Activated CD4-positive, alpha-beta T cell treated with anti-CD3 and anti-CD28 coated beads, Interleukin-2, amount 50 U/mL, for 4 hours (primary cell): Measurements from ENCODE around the gene PIEZO2.
A peak's percentile ranks its signal among the peaks of the same experiment; 100 is the strongest.

Experiments used
- DNase-seq, 2 experiments: peaks; one replicate each; pipeline ENCODE4 v3.0.0-alpha.2; 2020

Gene PIEZO2

DNA sequence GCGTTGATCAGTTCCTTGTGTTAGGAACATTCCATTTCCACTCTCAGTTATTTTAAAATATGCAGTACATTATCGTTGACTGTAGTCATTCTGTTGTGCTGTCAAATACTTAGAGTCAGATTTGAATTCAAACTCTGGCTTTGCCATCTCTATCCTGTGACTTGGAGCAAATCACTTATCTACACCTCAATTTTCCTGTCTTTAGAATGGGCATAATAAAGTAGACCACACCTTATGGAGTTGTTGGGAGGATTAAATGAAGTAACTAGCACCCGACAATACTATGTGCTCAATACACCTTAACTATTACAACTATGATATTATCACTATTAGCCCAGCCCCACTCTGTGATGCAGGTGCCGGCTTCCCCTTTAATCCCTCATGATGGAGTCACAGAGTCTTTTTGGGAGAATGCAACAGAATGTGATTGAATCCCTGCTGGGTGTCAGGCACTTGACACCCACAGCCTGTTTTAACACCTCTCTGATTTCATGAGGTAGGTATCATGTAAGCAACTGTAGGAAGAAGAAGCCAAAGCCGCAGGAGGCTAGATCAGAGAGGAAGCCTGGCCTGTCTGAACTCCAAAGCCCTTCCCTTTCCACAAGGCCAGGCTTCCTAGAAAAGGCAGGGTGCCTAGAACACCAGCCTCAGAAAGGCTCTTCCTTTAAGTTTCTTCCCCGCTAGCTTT, 315.1 kb downstream of the PIEZO2 start:
- no peak for DNase-seq

DNA sequence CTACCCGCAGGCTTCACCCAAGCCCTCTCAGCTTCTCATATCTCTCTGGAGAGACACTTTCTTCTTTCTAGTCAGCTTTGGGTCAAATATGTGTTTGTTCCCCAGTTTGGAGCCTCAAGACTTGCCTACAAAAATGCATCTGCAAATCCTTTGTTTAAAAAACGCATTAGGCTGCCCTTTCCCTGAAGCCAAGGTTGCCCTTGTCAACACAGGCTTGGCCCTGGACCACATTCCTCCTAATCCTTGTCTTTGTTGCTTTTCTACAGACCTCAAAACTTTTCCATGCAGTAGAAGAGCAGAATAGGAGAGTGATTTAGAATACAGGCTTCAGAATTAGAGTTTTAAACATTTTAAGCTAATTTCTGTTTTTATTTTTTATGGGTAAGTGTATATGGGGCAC, 315.7 kb downstream of the PIEZO2 start:
- DNase-seq: no peak

DNA sequence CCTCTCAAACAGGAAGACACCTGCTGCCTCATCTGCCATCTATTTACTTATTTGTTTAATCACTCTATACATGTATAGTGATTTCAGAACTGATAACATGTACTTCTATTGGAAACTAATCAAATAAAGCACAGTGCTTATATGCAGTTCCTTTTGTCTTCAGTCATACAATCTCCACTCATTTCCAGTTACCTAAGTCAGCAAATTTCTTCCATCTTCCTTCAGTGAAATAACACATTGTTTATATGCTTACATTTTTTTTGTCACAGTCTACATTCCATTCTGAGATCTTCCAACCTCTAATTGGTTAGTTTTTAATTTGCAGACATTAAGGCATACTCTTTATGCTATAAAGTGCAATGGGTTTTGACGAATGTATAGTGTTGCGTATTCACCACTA, 323.0 kb downstream of the PIEZO2 start:
- DNase-seq: no peak

DNA sequence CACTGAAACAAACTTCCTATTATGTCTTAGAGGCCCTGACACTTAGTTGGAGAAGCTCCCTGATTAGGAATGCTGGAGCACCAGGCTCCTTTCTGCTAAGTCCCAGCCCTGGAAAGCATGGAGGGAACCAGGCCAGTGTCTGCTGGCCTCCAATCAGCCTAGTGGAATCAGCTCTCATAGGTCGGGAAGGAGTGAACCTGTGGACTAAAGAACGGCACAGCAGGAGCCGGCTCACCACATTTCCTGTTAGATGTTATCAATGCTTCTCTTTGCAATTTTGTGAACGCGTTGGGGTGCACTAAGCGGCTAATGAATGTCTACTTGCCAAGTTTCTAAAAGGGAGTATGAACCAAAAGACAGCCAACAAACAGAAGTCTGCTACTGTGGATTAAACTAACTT, 326.9 kb downstream of the PIEZO2 start:
- DNase-seq: no peak

DNA sequence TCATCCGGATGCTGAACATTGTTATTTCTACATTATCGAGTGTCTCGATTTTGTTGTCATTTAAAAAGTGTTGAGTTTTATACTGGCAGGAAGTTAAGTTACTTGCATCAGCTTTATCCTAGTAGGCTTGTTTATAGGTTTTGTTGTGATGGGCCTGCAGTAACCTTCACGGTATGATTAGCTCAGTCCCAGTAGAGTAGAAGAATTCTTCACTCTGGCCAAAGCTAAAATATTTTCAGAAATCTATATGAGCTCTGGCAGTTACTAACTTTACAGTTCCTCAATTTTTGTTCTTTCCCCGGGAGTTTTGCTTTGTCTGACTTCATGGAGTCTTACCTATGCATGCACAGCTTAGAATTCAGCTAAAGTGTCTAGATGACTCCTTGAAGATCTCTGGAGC, 328.7 kb downstream of the PIEZO2 start:
- DNase-seq: no peak

DNA sequence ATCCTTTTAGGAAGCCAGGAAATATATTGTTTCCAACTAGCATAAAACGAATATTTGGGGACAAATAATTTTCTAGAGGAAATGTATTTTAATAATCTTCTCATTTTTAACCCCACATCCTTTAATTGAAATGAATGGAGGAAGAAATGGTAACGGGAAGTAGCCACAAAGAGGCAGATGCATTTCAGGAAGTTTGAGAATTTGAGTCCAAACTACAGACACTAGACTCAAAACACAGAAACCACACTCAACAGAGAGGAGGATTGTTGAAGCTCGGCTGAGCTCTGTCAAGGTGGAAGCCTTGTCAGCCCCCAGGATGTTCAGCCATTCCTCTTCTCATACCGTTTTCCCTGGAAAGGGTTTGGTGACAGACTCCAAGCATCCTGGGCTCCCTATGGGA, 335.0 kb downstream of the PIEZO2 start:
- no peak for DNase-seq

DNA sequence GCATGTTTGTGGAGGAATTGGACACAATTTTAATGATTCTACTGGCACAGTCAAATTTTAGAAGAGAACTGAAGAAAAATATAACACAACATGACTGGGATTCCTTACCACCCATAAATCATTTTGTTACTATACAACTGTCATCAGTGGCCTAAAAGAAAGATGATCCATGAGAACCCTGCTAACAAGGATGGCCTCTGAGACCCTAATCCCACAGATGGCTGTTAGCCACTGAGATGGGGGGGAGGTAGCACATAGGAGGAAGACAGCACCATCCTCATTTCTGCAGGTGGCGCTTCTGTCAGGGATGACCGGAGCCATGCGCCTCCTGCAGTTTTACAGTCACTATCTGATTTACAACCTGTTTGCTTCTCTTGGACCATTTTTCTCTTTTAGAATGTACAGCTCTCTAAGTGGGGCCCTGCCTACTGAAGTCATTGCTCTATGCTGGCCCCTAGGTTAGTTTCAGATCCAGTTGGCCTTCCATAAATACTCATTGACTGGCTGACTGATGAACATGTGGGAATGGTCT, 343.7 kb downstream of the PIEZO2 start:
- no peak for DNase-seq

DNA sequence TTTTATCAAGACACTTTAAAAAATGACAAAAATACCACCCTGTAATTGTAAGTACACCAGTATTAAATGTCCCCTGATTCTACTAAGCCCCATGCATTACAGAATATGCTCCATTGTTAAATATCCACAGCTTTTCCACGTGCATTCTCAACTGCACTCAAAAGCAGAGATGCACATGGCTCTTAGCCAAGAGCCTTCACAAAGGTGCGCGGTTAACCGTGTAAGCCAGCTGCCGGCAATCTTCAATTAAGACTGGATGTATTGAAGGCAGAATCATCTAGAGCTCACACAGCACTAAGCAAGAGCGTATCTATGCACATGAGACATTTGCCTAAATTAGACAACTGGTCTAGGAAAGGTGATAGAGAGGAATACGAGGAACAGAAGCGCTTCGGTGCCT, 345.2 kb downstream of the PIEZO2 start:
- DNase-seq: no peak

DNA sequence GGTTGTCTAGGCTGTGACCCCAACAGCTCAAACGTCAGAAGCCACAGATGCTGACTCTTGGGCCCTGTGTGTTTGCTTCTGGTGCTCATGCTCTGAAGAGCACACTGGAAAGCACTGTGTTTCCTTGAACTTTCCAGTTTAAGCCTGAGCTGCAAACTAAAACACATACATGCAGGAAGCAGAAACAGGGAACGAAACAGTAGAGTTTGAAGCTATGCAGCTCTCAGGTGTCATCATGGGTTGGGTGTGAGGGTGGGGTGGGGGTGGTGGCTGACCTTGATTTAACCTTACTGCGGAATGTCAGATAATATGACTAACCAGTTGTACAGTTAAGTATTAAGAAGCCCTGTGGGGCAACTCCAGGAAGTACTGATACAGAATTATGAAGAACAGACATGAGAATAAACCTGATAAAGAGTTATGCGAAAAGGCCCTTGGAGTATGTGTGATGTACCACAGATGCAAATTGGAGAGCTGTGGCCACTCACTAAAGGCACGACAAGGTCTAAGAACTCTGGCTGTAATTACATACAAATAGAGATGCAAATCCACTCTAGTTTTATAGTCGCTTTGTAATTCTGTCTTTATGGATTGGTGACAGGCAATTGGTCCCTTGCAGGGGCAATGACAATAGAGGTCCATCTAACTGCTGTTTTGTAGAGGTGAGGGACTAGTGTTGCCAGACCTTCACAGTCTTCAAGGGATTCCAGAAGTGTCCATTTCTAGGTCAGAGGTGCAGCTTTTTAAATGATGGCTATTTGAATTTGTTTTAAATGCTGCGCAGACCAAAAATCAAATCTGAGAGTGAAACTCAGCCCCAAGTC, 350.4 kb downstream of the PIEZO2 start:
- DNase-seq: no peak

DNA sequence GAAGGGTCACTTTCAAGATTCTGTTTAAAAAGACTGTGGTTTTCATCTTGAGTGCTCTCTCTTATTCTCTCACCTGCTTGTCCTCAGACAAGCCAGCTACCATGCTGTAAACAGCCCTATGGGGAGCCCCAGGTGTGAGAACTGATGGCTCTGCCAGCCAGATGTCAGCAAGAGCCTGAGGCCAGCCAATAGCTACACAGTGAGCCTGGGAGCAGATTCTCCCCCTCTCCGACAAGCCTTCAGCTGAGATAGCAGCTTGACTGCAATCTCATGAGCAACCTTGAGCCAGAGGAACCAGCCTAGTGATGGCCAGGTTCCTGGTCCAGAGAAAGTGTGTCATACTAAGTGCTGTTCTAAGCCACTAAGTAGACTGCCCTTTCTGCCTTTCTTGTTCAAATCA, 351.5 kb downstream of the PIEZO2 start:
- DNase-seq: no peak

DNA sequence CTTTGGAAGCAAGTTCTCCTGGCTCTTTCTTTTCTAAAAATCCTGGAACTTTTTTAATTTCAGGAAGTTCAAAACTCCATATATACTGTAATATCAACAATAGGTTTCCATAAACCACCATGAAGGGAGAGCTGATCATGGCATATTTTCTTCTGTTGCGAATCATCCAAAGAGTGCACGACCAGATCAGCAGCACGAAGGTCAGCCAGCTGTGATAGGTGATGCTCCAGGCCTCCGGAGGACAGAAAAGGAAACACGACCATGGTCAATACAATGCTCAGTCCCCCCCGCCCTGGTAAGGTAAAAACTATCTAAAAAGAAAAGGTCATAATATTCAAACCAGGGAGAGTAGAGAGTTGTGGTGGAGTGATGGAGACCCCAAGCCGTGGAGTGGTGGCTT, 354.6 kb downstream of the PIEZO2 start:
- DNase-seq: no peak

DNA sequence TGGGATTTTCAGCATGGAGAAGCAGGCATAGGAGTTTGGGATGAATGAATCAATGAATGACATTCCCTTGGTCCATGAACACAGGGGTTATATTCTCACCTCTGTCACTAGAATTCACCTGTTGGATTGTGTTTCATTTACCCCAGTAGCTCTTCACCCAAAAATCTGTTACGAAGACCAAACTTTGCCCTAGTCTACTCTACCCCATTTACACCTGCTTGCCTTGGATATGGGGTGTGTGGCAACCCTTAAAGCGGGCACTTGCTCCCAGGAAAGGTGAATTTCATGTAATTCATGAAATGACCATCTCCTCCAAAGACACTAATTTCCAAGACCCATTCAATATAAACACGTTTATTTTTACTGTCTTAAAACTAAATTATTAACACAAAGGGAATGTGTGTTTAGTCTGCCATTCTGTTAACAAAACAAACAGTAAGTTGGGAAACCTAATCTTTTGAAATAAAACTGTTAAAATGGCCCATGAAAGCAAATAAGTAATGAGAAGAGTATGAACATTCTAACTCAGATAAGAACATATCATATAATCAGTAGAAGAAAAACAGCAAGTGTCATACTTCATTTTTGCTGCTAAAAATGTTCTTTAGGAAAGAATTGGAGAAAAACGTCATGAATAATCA, 355.5 kb downstream of the PIEZO2 start:
- DNase-seq: no peak

DNA sequence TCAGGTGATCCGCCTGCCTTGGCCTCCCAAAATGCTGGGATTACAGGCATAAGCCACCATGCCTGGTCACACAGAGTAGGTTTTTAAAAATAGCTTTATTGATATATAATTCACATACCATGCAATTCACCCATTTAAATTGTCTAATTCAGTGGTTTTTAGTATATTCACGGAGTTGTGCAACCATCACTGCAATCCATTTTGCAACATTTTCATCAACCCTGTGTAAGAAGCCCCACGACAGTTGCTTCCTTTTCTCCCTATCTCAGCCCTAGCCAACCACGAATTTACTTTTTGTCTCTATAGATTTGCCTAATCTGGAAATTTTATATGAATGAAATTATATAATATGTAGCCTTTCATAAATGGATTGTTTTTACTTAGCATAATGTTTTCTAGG, 357.2 kb downstream of the PIEZO2 start:
- DNase-seq: no peak

DNA sequence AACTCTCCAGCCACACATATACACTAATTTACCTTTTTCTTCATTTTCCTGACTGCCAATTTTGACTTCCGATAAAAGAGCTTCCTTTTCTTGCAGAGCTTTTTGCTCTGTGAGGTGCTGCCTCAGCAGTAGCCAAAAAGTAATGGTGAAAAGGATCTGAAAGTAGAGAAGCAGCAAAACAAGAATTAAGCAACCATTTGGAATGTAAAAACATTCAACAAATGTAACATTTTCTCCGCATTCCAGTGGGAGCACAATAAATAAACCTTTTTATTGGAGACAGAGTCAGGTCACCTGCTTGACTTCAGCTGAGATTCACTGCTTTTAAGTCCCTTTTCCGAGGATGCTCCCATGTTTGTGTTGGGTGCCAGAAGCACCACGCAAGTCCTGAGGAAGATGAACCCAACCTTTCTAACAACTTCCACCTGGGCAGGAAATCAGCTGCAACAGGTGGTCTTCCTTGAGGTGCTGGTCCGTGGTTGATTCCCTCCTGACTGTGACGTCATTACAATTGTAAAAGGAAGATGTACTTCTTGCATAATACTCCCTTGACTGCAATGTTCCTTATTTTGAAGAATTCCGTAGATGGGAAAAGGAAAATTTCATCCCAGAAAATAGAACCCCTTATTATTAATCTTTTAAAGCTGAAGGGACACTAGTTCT, 358.1 kb downstream of the PIEZO2 start:
- DNase-seq: no peak

DNA sequence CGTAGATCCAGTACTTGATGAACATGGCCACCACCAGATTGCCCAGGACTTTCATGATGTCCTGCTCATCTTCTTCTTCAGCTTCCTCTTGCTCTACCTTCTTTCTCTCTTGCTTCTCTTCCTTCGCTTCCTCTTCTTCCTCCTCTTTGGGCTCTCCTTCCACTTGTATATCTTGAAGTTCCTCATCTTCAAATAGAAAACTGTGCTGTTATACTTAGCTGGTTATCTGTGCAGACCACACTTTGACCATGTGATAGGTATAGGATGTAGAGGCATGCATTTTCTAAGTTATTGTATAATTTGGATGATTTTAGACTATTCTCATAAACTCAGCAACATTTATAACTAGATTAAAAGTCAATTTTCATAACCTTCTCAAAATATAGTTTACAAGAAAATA, 360.2 kb downstream of the PIEZO2 start:
- no peak for DNase-seq

DNA sequence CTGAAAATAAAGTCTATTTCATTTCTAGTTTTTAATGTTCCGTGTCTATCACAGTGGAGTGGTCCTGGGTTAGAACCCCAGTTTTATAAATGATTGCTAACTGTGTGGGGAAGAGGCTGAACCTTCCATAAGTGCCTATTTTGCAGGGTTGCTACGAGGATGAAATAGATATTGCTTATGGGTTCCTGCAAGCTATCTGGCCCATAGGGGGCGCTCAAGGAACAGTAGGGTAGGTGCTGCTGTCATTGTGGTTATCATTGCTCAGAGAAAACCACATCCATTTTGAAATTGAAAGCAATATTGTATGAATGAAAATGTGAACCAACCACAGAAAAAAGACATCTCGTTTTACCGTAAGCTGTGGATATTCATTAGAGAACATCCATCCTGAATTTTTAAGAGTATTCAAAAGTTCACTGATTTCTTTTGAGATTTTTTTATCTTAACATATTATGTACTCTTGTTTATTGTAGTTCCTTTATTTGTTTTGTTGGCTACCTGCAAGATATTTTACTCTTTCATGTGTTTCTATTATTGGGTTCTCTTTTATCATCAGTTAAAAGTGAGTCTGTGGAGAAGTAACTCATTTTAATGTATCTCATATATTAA, 362.0 kb downstream of the PIEZO2 start:
- DNase-seq: peak; percentile 74 to 78

DNA sequence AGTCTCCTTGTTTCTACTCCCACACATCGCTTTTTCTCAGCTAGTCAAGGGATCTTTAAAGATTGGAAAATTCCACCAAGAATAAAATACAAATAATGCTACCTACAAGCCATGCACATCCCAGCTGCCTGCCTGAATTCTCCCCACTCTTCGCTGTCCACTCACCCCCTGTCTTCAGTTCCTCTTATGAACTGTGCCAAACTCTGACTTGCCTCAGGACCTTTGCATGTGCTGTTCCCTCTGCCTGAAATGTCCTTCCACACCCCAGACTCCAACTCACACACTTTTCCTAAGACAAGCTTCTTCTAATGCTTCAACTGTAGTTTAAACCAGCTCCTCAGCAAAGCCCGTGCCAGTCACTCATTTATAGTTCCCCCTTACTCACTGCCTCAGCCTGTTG, 363.6 kb downstream of the PIEZO2 start:
- DNase-seq: no peak

DNA sequence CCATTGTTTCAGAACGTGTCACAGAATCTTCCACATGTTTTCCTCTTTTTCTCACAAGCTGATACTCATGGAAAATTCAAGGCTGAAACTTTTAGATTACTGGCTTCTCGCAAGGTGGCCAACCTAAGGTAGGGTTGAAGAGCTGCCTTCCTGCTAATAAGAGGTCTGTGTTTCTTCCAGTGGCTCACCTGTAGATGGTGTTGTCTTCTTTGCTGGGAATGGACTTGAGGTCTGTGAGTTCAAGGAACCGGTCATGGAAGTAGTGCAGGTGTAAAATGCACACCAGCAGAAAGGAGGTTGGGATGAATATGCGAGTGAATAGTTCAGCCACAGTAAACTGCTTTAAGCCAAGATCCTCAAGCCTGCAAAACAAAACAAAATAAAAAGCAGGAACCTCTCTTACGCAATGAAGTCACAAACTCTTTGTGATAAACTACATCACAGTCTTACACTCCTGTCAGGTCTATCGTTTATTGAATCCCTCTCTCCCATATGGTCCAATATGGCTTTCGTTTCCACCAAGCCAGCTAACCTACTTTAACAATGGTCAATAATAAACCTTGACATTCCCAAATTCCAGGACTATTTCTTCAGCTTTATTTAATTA, 364.7 kb downstream of the PIEZO2 start:
- no peak for DNase-seq

DNA sequence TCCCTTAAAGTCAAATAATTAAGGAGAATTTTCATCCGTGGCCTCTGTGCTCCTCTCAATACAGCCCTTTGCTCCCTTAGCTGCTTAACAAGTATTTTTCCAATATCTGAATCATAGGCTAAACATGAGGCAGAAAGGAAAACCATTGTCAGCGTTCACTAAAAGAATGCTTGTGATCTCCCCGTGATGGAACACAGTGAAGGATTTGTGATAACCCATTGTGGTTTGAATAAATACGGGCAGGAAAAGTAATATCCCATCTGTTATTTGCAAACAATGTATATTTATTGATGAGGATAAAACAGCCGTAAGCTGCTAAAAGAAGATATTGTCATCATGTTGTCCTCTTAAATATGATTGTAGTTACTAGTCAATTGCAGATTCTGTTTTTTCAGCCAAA, 365.4 kb downstream of the PIEZO2 start:
- DNase-seq: no peak

DNA sequence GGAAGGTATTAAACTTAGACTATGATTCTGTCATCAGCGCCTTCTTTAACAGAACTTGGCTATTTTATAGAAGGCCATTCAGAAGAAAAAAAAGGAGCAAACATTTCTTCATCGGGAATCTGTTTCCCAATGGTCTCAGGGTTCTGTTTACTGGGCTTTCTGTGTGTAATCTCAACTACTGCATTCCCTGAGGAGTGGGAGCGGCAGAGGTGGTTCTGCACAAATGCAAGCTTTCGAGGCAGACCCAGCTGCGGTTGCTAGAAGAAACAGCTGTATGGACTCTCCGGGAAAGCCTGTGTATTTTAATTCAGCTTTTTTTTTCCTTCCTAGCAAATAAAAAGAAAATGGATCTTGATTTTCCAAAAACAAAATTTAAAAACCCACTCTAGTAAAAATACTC, 372.9 kb downstream of the PIEZO2 start:
- DNase-seq: no peak

DNA sequence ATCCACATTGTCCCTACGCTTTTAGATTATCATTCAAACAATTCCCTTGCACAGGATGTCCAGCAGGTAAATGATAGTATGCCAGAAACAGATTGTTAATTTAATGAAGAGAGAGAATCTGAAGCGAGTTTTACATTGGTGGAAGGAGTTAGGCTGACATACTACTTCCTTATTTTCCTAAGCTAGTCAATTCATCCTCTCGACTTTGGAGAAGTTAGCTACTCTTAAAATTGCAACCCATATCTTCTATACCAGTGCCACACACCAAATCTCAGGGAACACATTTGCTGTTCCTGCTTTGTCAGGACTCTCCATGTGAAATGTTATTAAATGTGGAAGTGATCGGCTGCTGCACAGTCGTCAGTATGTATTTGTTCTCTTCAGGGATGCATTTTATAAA, 374.3 kb downstream of the PIEZO2 start:
- DNase-seq: no peak

DNA sequence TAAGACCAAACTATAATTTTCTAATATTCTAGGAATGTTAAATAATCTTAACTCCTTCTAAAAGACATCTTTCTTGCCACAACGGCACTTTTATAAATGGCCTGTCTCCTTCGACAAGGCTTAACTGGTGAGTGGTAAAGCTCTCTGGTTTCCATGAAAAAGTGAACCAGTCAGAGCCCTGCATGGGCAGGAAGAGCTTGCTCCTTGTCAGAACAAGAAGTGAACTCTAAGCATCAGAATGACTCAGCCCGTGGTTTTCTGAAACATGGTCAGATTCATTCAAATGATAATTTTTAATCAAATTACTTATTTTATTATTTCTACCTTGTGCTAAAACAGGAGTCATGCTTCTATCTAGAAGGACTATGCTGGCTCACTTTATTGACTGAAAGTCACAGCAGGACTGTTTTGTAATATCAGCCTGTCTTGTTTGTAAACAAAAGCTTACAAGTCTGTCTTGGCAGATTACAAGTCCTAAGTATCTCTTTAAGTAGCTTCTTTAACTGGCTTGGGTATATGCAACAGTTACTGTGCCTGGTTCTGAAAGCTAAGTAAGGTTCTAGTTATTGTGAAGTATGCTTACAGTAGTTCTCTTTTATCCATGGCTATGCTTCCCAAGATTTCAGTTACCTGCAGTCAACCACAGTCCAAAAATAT, 378.2 kb downstream of the PIEZO2 start:
- DNase-seq: no peak
